ENCODE data around the gene TMPRSS7. TPM values are rescaled to one million over a fixed set of nuclear protein-coding genes. Genes with fewer than 3 reads are reported as not detected.
"Not testable (repeated sequence)": the region's sequence is repeated elsewhere in the genome, so short reads cannot be mapped to it uniquely, and the experiment has no call there.

TMPRSS7 gene
- total RNA-seq, 1 donor from 2014 or later: not detected

DNA sequence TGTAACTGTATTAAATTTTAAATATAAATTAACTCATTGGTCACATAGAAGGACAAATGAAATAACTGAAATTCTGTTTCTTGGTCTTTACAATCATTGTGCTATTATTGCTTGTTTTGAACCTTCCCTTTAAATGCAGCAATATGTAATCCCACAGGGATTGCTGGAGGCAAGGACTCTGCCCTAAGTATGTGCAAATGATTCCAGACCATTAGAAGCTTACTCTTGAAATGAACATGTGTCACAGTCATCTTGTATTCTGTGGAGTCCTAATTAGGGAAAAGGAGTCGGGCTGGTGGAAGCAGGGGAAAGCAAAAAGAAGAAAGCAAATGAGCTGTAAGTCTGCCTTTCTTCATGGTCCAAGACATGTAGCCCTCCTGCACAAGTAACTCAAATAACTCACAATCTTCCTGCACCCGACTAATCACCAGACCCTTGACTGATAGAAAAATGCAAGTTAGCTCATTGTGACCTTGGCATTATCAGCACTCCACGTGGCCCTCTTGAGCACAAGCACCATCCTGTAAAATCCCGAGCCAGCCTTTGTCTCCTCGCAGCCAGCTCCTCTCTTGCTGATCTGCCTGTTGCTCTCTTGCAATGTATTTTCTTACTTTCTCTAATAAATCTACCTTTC is 2.3 kb upstream of the TMPRSS7 start:
- H2AFZ ChIP-seq (replicated peaks): no peak overlapping the region
- no peaks in the 10 kb centered on the region for H3K36me3 ChIP-seq
- no peaks in the 10 kb centered on the region for H3F3A ChIP-seq (ENCODE audit: low read depth)
- H3K4me3 Mint-ChIP-seq: no peak overlapping the region
- TF ChIP-seq EZH2phosphoT487 (IDR thresholded peaks at IDR 0.05): no peak
- TF ChIP-seq, protein P1, sequence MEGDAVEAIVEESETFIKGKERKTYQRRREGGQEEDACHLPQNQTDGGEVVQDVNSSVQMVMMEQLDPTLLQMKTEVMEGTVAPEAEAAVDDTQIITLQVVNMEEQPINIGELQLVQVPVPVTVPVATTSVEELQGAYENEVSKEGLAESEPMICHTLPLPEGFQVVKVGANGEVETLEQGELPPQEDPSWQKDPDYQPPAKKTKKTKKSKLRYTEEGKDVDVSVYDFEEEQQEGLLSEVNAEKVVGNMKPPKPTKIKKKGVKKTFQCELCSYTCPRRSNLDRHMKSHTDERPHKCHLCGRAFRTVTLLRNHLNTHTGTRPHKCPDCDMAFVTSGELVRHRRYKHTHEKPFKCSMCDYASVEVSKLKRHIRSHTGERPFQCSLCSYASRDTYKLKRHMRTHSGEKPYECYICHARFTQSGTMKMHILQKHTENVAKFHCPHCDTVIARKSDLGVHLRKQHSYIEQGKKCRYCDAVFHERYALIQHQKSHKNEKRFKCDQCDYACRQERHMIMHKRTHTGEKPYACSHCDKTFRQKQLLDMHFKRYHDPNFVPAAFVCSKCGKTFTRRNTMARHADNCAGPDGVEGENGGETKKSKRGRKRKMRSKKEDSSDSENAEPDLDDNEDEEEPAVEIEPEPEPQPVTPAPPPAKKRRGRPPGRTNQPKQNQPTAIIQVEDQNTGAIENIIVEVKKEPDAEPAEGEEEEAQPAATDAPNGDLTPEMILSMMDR (IDR thresholded peaks at IDR 0.05): no peak
- no peak for TF ChIP-seq EZH2 (IDR thresholded peaks at IDR 0.05)
- peaks cover 31% of the 10 kb centered on the region for H3K4me1 Mint-ChIP-seq
- no peaks in the 10 kb centered on the region for H3K9me3 ChIP-seq (ENCODE audit: low read depth)
- no peaks in the 10 kb centered on the region for H3K36me3 Mint-ChIP-seq
- no peak overlapping the region for H3K9ac ChIP-seq
- no peak overlapping the region for H3K27ac Mint-ChIP-seq
- H4K20me1 ChIP-seq (ENCODE audit: low read depth): no peaks in the 10 kb centered on the region
- no peaks in the 10 kb centered on the region for H3K27me3 ChIP-seq
- H3K9me3 Mint-ChIP-seq: peaks cover 10% of the 10 kb centered on the region
- no peak overlapping the region for H3K4me2 ChIP-seq
- no peaks in the 10 kb centered on the region for H3K79me2 ChIP-seq (ENCODE audit: low read depth)
- no peaks in the 10 kb centered on the region for H3K4me1 ChIP-seq
- no peak overlapping the region for H3K4me3 ChIP-seq
- peaks cover 7% of the 10 kb centered on the region for H3K27me3 Mint-ChIP-seq (ENCODE audit: insufficient read depth, low read depth)
- no peak overlapping the region for H3K27ac ChIP-seq
- no peak for DNase-seq (ENCODE audit: low spot score)

DNA sequence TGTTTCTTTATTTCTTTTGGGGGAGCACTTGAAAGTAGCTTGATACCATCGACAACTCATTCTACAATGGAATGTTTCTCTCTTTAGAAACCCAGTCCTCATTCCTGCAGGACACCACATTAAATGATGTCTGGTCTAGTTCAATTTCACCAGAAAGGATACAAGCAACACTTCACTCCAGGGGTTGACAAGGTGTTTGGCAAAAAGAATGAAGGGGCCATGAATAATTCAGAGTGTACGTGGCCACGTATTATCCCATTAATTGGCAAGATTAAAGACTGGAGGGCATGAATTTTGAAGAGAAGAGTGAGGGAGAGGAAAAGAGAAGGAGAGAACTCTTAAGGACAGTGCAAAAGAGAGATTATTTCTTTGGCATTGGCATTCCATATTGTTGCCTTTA is 705 bp downstream of the TMPRSS7 start:
- Histone ChIP-seq H3K4me2 (no peak overlapping the region), H3F3A (ENCODE audit: low read depth) (no peaks in the 10 kb centered on the region), H4K20me1 (ENCODE audit: low read depth) (no peaks in the 10 kb centered on the region), H3K36me3 (no peaks in the 10 kb centered on the region), H3K27ac (no peak overlapping the region), H3K27me3 (no peaks in the 10 kb centered on the region), H3K9me3 (ENCODE audit: low read depth) (no peaks in the 10 kb centered on the region), H3K4me1 (no peaks in the 10 kb centered on the region), H3K9ac (no peak overlapping the region), H3K4me3 (no peak overlapping the region), H3K79me2 (ENCODE audit: low read depth) (no peaks in the 10 kb centered on the region), H2AFZ (replicated peaks) (no peak overlapping the region)
- Mint-ChIP-seq H3K27ac (no peak overlapping the region), H3K4me3 (no peak overlapping the region), H3K36me3 (peaks cover 3% of the 10 kb centered on the region), H3K4me1 (peaks cover 45% of the 10 kb centered on the region), H3K27me3 (ENCODE audit: insufficient read depth, low read depth) (peaks cover 5% of the 10 kb centered on the region), H3K9me3 (peaks cover 15% of the 10 kb centered on the region)
- TF ChIP-seq, protein P1 (IDR thresholded peaks at IDR 0.05): no peak
- no peak for TF ChIP-seq EZH2 (IDR thresholded peaks at IDR 0.05)
- TF ChIP-seq EZH2phosphoT487 (IDR thresholded peaks at IDR 0.05): no peak
- no peak for DNase-seq (ENCODE audit: low spot score)

DNA sequence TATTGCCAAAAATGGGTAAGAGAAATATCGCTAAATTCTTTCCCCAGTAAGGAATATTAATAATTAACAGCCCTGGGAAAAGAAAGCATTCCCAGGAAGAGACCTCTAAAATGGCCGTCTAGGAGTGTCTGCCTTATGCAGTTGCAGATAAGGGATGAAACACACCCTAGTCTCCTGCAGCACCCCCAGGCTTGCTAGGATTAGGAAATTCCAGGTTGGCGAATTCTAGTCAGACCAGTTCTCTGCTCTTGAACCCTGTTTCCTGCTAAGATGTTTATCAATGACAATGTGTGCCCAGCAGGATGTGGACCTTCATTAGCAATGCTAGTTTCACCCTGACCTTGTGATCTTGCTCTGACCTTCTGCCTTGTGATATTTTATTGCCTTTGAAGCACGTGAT is 2.7 kb downstream of the TMPRSS7 start:
- not testable (repeated sequence) for DNase-seq (ENCODE audit: low spot score); H3K36me3 Mint-ChIP-seq

DNA sequence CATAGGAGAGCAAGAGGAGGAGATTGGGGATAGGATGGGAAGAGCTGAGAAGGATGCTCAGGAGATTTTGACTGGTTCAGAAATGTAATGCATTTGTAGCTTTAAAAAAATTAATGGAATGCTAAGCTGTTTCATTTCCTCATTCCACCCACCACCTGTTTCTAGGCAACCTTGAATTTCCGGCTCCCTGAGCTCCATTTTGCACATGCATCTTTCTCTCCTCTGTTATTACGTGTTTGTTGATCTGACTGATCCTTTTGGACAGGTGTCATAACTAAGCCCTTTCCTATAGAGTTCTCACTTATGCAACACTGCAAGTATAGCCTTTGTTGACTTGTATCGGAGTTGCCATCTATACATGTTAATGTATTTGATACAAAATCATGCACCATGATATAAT is 4.3 kb downstream of the TMPRSS7 start:
- H3K4me3 ChIP-seq: no peak overlapping the region
- H3K4me2 ChIP-seq: no peak overlapping the region
- DNase-seq (ENCODE audit: low spot score): no peak
- H3K9ac ChIP-seq: no peak overlapping the region
- peak overlapping the region; percentile 55 for H3K27ac Mint-ChIP-seq
- H3K27ac ChIP-seq: no peak overlapping the region
- H3K27me3 Mint-ChIP-seq (ENCODE audit: insufficient read depth, low read depth): peaks cover 2% of the 10 kb centered on the region
- no peaks in the 10 kb centered on the region for H3K9me3 ChIP-seq (ENCODE audit: low read depth)
- no peaks in the 10 kb centered on the region for H4K20me1 ChIP-seq (ENCODE audit: low read depth)
- peaks cover 6% of the 10 kb centered on the region for H3K9me3 Mint-ChIP-seq
- H3K4me3 Mint-ChIP-seq: no peak overlapping the region
- H3K4me1 Mint-ChIP-seq: peaks cover 64% of the 10 kb centered on the region
- no peaks in the 10 kb centered on the region for H3K4me1 ChIP-seq
- H3K36me3 ChIP-seq: no peaks in the 10 kb centered on the region
- no peak overlapping the region for H2AFZ ChIP-seq (replicated peaks)
- no peaks in the 10 kb centered on the region for H3K79me2 ChIP-seq (ENCODE audit: low read depth)
- peaks cover 3% of the 10 kb centered on the region for H3K36me3 Mint-ChIP-seq
- H3F3A ChIP-seq (ENCODE audit: low read depth): no peaks in the 10 kb centered on the region
- TF ChIP-seq, protein P1 (IDR thresholded peaks at IDR 0.05): no peak
- TF ChIP-seq EZH2 (IDR thresholded peaks at IDR 0.05) (no peak), EZH2phosphoT487 (IDR thresholded peaks at IDR 0.05) (no peak)
- no peaks in the 10 kb centered on the region for H3K27me3 ChIP-seq

More for the DNA sequence above, 2.7 kb downstream of the TMPRSS7 start:
- Mint-ChIP-seq H3K9me3 (peaks cover 13% of the 10 kb centered on the region), H3K4me1 (peaks cover 64% of the 10 kb centered on the region)
- H3K27ac ChIP-seq; H3K27ac Mint-ChIP-seq; H3K4me3 Mint-ChIP-seq; H3F3A ChIP-seq (ENCODE audit: low read depth); H2AFZ ChIP-seq (replicated peaks); H3K4me3 ChIP-seq; H3K9me3 ChIP-seq (ENCODE audit: low read depth); H3K79me2 ChIP-seq (ENCODE audit: low read depth); H3K4me1 ChIP-seq; H3K27me3 ChIP-seq; H3K4me2 ChIP-seq; H4K20me1 ChIP-seq (ENCODE audit: low read depth); H3K27me3 Mint-ChIP-seq (ENCODE audit: insufficient read depth, low read depth); H3K9ac ChIP-seq; H3K36me3 ChIP-seq: not testable (repeated sequence)
